HepG2 (cell line): Measurements from ENCODE around the gene COQ3. TPM values are rescaled to one million over a fixed set of nuclear protein-coding genes. Genes with fewer than 3 reads are reported as not detected.
A peak's percentile ranks its signal among the peaks of the same experiment; 100 is the strongest.

ENCODE experiments used
- EHMT2 ChIP-seq: fragments of 200-600 bp; sonication (generic); IDR thresholded peaks from 2 replicates; pipeline ENCODE4 v1.7.0; 2017; ENCODE audit warnings: antibody characterized with exemption, low read depth, low read length, borderline replicate concordance
- ELF1 ChIP-seq: sonication (generic); formaldehyde crosslinking; IDR thresholded peaks from 2 replicates; pipeline ENCODE4 v1.4.0; 2020; ENCODE audit warnings: missing genetic modification reagents
- EZH2 ChIP-seq: conservative IDR thresholded peaks from 2 replicates; pipeline ENCODE4 v1.6.1; 2012; ENCODE audit warnings: mild to moderate bottlenecking, low read depth, low read length, moderate library complexity
- GFI1 ChIP-seq: sonication (generic); formaldehyde crosslinking; IDR thresholded peaks from 2 replicates; pipeline ENCODE4 v1.5.0; 2020; ENCODE audit warnings: missing genetic modification reagents, mild to moderate bottlenecking, borderline replicate concordance
- HNRNPLL ChIP-seq: fragments of 200-400 bp; formaldehyde crosslinking; IDR thresholded peaks from 2 replicates; pipeline ENCODE4 v1.6.1; 2017; ENCODE audit warnings: mild to moderate bottlenecking, low read depth, low read length; ENCODE audit not compliant: poor library complexity, severe bottlenecking
- KLF9 ChIP-seq: IDR thresholded peaks from 2 replicates; pipeline ENCODE4 v1.6.1; 2016; ENCODE audit warnings: low read depth
- KMT2B ChIP-seq: IDR thresholded peaks from 2 replicates; pipeline ENCODE4 v1.6.1; 2016; ENCODE audit warnings: missing genetic modification reagents, missing compliant biosample characterization
- NFKBIZ ChIP-seq: IDR thresholded peaks from 2 replicates; pipeline ENCODE4 v1.6.1; 2018; ENCODE audit warnings: missing genetic modification reagents, missing compliant biosample characterization
- NFYC ChIP-seq: IDR thresholded peaks from 2 replicates; pipeline ENCODE4 v1.6.1; 2016; ENCODE audit warnings: missing genetic modification reagents, missing compliant biosample characterization
- NR2F2 ChIP-seq: IDR thresholded peaks from 2 replicates; pipeline ENCODE4 v1.6.1; 2012; ENCODE audit warnings: low read depth, inconsistent platforms, borderline replicate concordance
- POGZ ChIP-seq: sonication (generic); formaldehyde crosslinking; IDR thresholded peaks from 2 replicates; pipeline ENCODE4 v1.4.0; 2020; ENCODE audit warnings: mild to moderate bottlenecking, missing genetic modification reagents
- RCOR2 ChIP-seq: IDR thresholded peaks from 2 replicates; pipeline ENCODE4 v1.6.1; 2016; ENCODE audit warnings: missing biosample characterization, missing genetic modification reagents
- RNF2 ChIP-seq: fragments of 450-650 bp; conservative IDR thresholded peaks from 2 replicates; pipeline ENCODE4 v1.6.1; 2016; ENCODE audit warnings: low read depth
- SAFB2 ChIP-seq: sonication (generic); formaldehyde crosslinking; IDR thresholded peaks from 2 replicates; pipeline ENCODE4 v1.5.1; 2020; ENCODE audit warnings: missing genetic modification reagents, low read depth, mild to moderate bottlenecking, borderline replicate concordance
- SIN3B ChIP-seq: fragments of 150-350 bp; IDR thresholded peaks from 2 replicates; pipeline ENCODE4 v1.6.1; 2014; ENCODE audit warnings: low read length
- XRCC5 ChIP-seq: fragments of 200-400 bp; formaldehyde crosslinking; optimal IDR thresholded peaks from 2 replicates; pipeline ENCODE3; 2017; ENCODE audit warnings: mild to moderate bottlenecking, low read length
- YEATS2 ChIP-seq: sonication (generic); formaldehyde crosslinking; IDR thresholded peaks from 2 replicates; pipeline ENCODE4 v1.4.0; 2020; ENCODE audit warnings: missing genetic modification reagents, borderline replicate concordance
- ZFP36L2 ChIP-seq: sonication (generic); formaldehyde crosslinking; IDR thresholded peaks from 2 replicates; pipeline ENCODE4 v1.4.0; 2020; ENCODE audit warnings: missing genetic modification reagents
- ZFP37 ChIP-seq: sonication (generic); formaldehyde crosslinking; IDR thresholded peaks from 2 replicates; pipeline ENCODE4 v1.4.0; 2020; ENCODE audit warnings: missing genetic modification reagents, borderline replicate concordance
- ZFYVE20 ChIP-seq: sonication (generic); formaldehyde crosslinking; IDR thresholded peaks from 2 replicates; pipeline ENCODE4 v1.8.0; 2023; ENCODE audit warnings: low read depth, mild to moderate bottlenecking, moderate library complexity, missing genetic modification reagents, borderline replicate concordance
- ZNF124 ChIP-seq: sonication (generic); formaldehyde crosslinking; IDR thresholded peaks from 2 replicates; pipeline ENCODE4 v1.4.0; 2020; ENCODE audit warnings: missing genetic modification reagents
- ZNF280B ChIP-seq: sonication (generic); formaldehyde crosslinking; IDR thresholded peaks from 2 replicates; pipeline ENCODE4 v1.5.0; 2020; ENCODE audit warnings: missing genetic modification reagents, mild to moderate bottlenecking, borderline replicate concordance
- ZNF773 ChIP-seq: sonication (generic); formaldehyde crosslinking; IDR thresholded peaks from 2 replicates; pipeline ENCODE4 v1.4.0; 2020; ENCODE audit warnings: missing genetic modification reagents, borderline replicate concordance
- ZNF782 ChIP-seq: sonication (generic); formaldehyde crosslinking; IDR thresholded peaks from 2 replicates; pipeline ENCODE4 v1.4.0; 2020; ENCODE audit warnings: missing genetic modification reagents, mild to moderate bottlenecking, borderline replicate concordance
- ZNF839 ChIP-seq: sonication (generic); formaldehyde crosslinking; IDR thresholded peaks from 2 replicates; pipeline ENCODE4 v1.4.0; 2020; ENCODE audit warnings: missing genetic modification reagents, mild to moderate bottlenecking, borderline replicate concordance
- ZSCAN25 ChIP-seq: sonication (generic); formaldehyde crosslinking; IDR thresholded peaks from 2 replicates; pipeline ENCODE4 v1.8.0; 2022; ENCODE audit warnings: mild to moderate bottlenecking, missing genetic modification reagents
- polyA plus RNA-seq, 8 experiments: library from polyadenylated mRNA; depleted of rRNA in 3 of 8; stranded (reverse) in 7 of 8; unstranded in 1 of 8; fragments of >200 nt; fragmentation: Illumina TruSeq in 4 of 8; extraction: Trizol in 4 of 8; gene quantifications; 2 replicates each; pipeline versions ENCODE4 v1.2.1 to v1.2.3, GENCODE V29; 2011 to 2016; ENCODE audit warnings: low read depth in 4 of 8, missing spikeins in 1 of 8, mixed read lengths in 1 of 8; ENCODE audit not compliant: insufficient read depth in 1 of 8
- total RNA-seq, 5 experiments: library from RNA; depleted of rRNA; stranded (reverse); fragments of >200 nt; fragmentation: Illumina TruSeq; extraction: Trizol; gene quantifications; 2 replicates each; pipeline ENCODE4 v1.2.3, GENCODE V29; 2016; ENCODE audit warnings: low read depth in 1 of 5
- TF ChIP-seq, protein P1 (sequence below): sonication (generic); formaldehyde crosslinking; IDR thresholded peaks from 2 replicates; pipeline ENCODE4 v1.4.0; 2020; ENCODE audit warnings: missing genetic modification reagents

Gene COQ3
- total and polyA plus RNA-seq, 2 of the 13 experiments (the other 11 are each of a cell fraction or from before 2014, with no cell fraction given): 5.3 to 20.5 TPM

DNA sequence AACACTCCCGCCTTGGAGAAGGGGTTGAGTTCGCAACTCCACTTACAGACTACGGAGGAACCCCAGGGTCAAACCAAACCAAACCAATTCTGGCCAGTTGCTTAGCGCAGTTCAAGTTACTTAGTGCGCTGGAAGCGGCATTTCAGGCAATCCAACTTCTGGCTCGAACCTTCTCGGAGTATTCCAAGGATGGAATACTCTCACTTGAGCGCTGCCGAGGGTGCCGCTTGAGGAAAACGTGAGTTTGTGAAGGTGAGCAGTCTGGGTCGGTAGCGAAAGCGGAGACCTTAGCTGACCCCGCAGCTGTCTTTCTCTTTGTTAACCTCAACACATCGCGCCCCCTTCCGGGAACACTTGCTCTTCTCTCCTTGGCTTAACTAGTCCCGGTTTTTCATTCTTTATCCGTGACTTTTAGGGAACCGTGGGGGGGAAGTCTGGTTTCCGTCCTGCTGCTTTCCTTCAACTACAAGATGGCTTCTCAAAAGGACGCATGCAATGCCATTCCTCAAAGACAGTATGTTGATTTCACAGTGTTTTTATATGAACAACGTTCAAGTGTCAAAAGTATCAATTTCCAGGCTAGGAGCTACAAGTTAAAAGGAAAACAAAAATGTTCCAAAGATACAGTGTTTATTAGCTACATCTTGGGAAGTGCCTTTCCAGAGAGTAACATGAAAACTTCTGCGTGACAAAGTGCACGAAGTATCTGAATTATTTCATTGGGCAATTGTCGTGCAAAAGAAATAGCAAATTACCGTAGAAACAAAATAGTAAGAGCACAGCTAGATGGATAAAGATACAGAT is 31.9 kb upstream of the COQ3 start (continued):
- TF ChIP-seq, protein P1, sequence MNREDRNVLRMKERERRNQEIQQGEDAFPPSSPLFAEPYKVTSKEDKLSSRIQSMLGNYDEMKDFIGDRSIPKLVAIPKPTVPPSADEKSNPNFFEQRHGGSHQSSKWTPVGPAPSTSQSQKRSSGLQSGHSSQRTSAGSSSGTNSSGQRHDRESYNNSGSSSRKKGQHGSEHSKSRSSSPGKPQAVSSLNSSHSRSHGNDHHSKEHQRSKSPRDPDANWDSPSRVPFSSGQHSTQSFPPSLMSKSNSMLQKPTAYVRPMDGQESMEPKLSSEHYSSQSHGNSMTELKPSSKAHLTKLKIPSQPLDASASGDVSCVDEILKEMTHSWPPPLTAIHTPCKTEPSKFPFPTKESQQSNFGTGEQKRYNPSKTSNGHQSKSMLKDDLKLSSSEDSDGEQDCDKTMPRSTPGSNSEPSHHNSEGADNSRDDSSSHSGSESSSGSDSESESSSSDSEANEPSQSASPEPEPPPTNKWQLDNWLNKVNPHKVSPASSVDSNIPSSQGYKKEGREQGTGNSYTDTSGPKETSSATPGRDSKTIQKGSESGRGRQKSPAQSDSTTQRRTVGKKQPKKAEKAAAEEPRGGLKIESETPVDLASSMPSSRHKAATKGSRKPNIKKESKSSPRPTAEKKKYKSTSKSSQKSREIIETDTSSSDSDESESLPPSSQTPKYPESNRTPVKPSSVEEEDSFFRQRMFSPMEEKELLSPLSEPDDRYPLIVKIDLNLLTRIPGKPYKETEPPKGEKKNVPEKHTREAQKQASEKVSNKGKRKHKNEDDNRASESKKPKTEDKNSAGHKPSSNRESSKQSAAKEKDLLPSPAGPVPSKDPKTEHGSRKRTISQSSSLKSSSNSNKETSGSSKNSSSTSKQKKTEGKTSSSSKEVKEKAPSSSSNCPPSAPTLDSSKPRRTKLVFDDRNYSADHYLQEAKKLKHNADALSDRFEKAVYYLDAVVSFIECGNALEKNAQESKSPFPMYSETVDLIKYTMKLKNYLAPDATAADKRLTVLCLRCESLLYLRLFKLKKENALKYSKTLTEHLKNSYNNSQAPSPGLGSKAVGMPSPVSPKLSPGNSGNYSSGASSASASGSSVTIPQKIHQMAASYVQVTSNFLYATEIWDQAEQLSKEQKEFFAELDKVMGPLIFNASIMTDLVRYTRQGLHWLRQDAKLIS: no peak
- TF ChIP-seq KLF9 (CRISPR knock-in tag) (no peak), NR2F2 (no peak), EZH2 (no peak), KMT2B (CRISPR knock-in tag) (no peak), ZFP36L2 (CRISPR knock-in tag) (no peak), ZFYVE20 (no peak), ELF1 (CRISPR knock-in tag) (0 out of 2 replicates have a peak, but pooled peaks have one; percentile 16), HNRNPLL (peak; percentile 83), ZNF839 (CRISPR knock-in tag) (no peak), SIN3B (no peak), SAFB2 (CRISPR knock-in tag) (0 out of 2 replicates have a peak, but pooled peaks have one; percentile 7), ZNF773 (CRISPR knock-in tag) (no peak), ZSCAN25 (CRISPR knock-in tag) (no peak), POGZ (CRISPR knock-in tag) (peak; percentile 34; the same call in 1 of the 2 replicates), NFKBIZ (no peak), XRCC5 (peak; percentile 45), ZNF124 (CRISPR knock-in tag) (no peak), EHMT2 (peak; percentile 92; the same call in 1 of the 2 replicates), NFYC (CRISPR knock-in tag) (0 out of 2 replicates have a peak, but pooled peaks have one; percentile 6), ZFP37 (no peak), YEATS2 (CRISPR knock-in tag) (no peak; the same call in 1 of the 2 replicates), RNF2 (no peak), ZNF280B (CRISPR knock-in tag) (no peak), RCOR2 (CRISPR knock-in tag) (no peak), ZNF782 (peak; percentile 5; the same call in 1 of the 2 replicates), GFI1 (CRISPR knock-in tag) (no peak)
